RPMI8226 (cell line): ENCODE data around the gene FMO1.
"Not testable (repeated sequence)": the region's sequence is repeated elsewhere in the genome, so short reads cannot be mapped to it uniquely, and the experiment has no call there.

Experiments used
- DNase-seq: peaks from one replicate; pipeline ENCODE4 v3.0.0-alpha.2; 2015

FMO1 gene, protein sequence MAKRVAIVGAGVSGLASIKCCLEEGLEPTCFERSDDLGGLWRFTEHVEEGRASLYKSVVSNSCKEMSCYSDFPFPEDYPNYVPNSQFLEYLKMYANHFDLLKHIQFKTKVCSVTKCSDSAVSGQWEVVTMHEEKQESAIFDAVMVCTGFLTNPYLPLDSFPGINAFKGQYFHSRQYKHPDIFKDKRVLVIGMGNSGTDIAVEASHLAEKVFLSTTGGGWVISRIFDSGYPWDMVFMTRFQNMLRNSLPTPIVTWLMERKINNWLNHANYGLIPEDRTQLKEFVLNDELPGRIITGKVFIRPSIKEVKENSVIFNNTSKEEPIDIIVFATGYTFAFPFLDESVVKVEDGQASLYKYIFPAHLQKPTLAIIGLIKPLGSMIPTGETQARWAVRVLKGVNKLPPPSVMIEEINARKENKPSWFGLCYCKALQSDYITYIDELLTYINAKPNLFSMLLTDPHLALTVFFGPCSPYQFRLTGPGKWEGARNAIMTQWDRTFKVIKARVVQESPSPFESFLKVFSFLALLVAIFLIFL

DNA sequence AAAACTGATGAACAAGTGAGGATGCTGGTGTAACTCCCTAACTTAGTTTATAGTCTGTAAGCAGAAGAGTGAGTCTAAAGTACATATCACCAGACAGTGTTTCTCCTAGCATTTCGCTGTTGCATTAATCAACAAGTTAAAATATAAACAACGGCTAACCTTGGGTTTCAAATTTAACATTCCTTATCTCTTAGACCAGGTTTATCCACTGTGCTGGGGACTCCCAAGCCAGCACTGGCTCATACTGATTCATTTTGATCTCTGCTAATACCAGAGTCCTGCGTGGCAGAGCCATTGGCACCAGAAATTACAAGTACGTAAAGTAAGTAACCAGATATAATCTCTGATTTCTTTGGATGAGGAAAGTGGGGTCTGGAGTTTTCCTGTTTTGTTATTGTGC, at the start of gene FMO1:
TSS of gene FMO1 (plus strand) at position 193 of the 400 bp plus-strand sequence. CDS start 9,594 bp downstream, outside the sequence.
- no peak for DNase-seq

DNA sequence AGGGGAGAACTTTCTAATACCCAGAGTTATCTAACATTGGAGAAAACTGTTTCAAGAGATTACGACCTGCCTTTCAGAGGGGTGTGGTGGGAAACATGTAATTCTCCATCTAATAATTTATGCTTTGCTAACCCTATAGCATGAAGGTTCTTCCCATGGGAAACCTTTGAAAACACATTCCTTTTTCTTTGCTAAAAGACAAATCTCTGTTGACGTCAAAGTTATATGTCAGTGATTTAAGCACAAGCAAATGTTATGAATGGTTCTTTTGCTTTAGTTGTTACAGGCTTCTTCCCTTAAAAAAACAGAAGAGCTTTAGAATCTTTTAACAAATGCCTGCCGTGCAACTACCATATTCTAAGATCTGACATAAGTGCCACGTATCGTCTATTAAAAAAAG, 44.0 kb upstream of the FMO1 start:
- DNase-seq = no peak

DNA sequence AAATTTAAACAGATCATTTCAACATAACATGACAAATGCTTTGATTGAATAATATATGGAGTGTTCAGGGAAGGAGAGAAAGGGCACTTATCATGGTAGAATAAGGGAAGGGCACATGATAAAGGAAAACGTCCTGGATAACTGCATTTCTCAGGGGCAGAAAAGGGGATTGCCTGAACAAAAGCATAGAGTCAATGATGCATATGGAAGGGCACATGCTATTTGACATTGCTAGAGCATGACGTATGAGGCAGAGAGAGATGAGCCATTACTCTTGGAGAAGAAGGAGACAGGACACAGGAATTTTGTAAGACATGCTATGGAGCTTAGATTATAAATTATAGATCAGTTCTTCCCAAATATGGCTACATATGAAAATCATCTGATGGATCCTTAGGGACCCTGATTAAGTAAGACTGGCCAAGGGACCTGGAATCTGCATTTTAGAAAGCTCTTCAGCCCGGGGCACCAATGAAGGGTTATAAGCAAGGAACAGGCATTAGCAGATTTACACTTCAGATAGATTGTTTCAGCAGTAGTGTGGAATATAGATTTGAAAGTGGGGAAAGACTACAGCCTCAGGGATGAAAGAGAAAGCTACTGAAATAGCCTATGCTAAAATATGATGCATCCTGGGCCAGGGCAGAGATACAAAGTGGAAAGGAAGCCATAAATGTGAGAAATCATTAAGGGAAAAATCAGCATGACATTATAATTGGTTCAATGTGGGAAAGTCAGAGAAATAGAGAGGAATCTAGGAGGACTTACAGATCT, 41.9 kb upstream of the FMO1 start:
- no peak for DNase-seq

DNA sequence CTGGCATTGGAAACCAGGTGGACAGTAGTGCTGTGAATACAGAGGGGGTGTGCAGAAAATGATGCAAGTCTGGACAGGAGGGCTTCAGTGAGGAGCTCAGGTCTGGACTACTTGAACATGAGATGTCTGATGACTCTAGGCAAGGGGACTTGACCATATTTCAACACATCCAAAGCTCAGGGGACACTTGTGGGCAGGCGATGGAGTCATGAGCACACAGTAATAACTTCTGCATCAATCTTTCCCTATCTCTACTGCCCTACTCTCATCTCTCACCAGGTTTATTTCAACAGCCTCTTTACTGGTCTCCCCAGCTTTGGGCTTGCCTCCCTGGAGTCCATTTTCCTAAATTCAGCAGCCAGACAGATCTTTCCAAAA, 41.3 kb upstream of the FMO1 start:
- no peak for DNase-seq

DNA sequence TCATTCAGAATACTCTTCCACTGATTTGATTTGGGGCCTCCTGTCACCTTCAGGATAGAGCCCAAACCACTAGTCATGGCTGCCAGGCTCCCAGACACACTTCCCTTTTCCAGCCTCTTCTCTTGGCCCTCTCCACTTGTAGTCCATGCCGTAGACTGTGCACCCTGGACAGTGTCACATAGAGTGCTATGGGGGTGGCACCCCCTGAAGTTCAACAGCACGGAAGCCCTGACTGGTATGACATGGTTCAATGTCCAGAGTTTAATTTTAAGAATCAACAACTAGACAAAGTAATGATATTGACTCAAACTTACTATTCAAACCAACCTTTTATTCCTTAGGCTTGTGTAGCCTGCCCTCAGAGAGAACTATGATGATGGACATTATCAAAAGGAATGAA, 40.9 kb upstream of the FMO1 start:
- no peak for DNase-seq

DNA sequence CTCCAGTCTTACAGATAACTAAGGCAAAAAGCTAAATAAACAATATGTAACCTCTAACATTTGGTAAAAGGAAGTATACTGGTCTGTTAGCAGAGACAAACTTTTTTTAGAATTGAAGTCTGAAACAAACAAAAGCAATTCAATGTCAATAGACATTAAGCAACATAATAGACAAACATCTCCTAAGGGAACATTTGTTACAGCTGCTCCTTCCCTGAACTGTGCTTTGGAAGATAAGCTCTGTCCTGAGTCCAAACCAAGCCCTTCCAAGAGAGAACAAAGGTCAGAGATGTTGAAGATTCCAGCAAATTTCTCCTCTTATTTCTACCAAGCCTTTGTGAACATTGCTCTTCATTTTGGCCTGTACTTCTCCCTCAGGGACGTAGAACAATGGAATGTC, 37.9 kb upstream of the FMO1 start:
- DNase-seq = no peak

DNA sequence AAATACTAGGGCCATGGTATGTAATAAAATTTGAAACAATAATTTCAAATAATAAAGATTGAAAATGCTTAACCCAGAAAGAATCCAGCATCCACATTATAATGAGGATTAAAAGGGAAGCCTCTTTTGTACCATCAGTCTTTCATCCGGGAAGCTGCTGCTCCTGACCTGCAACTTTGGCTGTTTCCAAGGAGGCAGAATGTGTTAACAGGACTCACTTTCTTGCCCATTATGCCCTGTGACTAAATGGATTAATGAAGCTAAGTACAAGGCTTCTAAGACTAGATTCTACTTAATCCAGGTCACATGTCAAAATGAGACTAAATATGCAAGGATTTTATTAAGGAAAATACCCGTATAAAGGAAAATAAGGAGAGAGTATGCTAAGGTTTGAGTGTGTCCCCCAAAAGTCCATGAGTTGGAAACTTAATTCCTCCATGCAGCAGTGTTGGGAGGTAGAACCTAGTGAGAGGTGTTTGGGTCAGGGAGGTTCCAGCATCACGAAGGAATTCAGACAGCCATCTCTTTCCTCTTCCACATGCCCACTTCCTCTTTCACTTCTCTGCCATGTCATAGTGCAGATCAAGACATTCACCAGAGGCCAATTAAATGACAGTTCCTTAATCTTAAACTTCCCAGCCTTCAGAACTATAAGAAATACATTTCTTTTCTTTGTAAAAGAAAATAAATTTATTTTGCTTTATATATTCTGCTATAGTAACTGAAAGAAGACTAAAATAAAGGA, 35.5 kb upstream of the FMO1 start:
- no peak for DNase-seq

DNA sequence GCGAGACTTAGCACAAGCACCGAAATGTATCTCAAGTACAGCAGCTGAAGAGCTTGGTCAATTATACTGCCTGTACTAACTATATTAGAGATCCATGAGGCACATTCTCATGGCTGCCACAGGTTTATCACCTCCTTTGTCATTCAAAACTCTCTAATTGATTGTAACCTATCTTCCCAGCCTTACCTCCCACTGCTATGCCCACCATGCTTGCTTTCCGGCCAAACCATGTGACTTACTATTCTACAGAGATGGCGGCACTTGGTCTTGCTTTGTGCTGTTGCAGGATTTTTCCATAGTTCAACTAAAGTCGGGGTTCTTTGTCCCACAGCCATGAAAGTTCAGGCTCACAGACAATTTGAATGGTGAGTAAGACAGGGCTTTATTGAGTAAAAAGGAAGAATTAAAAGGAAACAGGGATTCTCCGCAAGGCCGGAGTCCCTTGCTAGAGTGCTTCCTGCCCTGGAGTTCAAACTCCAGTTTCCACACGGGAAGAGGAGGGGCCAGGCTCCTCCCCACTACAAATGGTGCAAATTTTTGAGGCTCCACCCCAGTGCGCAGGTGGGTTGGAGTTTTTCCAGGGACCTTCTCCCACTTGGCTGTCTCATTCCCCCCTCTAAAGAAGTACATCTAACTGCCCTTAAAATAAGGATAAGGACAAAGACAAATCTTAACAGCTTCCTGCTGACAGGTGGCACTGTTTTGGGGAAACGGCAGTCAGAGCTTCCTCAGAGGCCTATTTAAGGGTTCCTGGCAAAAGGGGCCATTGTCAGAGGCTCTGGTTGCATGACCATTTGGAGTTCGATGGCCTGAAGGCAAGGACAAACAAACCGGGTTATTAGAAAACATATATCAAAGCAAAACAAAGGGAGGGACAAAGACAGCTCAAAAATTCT, 34.5 kb upstream of the FMO1 start:
- DNase-seq = no peak

DNA sequence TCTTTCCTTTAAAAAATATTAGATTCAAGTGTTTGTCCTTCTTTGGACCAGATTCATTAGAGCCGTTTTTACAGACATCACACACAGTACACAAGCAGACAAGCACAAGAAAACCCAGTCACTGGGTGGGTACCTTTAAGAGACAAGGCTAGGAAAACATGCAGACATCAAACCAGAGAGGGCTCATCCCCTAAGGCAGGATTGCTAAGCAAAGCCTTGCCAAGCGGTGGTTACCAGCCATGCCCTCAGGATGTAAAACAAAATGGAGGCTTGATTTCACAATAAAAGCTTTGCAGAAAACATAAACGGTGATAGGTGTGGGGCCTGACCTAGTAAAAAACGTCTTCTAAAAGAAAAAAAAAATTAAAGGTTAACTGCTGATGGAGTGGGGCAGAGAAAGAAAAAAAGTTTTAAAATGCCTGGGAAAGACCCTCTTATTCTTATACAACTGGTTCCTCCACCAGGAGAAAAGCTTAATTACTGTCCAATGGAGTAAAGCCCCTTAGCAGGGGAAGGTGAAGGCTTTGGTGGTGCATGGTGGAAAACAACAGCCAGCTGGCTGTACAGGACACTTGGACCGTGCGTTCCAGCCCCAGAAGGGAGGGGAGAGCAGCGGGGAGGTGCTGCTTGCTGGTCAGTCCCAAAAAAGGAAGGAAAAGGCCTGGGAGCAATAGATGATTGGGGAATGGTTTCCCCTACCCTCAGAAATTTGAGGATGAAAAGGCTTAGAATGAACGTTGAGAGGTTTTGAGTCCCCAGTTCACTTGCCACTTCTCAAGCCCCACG, 30.4 kb upstream of the FMO1 start:
- DNase-seq = no peak

DNA sequence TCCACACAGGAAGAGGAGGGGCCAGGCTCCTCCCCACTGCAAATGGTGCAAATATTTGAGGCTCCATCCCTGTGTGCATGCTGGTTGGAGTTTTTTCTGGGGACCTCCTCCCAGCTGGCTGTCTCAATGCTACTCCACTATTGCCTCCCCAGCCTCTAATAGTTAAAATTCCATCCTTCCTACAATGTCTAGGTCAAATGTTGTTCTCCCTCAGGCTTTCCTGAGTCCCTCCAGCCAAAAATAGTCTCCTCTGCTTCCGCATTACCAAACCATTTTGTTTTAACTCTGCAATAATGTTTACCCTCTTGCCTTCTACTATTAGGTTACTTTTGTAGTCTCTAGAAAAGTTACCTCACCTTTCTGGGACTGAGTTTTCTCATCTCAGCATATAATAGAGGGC, 29.6 kb upstream of the FMO1 start:
- DNase-seq = no peak

DNA sequence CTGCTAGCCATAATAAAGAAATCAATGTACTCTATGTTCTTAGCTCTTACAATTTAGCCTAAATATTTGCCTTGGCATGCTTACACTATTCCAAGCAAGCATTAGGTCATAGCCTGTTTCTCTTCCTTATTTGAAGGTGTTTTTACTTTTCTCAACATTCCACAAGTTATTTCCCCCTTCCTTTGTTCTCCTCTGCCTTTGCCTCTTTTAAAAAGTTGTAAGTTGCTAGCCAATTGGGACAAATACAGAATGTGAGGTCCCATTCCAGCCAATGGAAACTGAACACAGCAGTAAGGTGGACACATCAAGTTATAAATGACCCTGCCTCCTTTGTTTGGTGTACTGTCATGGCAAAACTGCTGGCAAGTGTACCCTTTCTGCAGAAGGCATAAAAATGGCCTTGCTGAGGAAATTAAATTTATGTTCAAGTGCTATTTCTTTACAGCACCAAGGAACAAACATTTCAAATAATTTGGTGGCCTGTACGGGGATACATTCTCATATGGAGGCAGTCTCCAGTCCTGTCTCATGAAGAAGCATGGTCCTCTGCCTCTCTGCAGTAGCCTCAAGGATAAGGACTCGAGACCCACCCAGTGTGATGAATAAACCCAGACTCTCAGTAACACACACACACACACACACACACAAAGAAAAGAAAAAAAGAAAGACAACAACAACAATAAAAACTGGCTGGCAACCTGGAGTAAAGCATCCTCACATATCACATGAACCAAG, 28.8 kb upstream of the FMO1 start:
- no peak for DNase-seq

DNA sequence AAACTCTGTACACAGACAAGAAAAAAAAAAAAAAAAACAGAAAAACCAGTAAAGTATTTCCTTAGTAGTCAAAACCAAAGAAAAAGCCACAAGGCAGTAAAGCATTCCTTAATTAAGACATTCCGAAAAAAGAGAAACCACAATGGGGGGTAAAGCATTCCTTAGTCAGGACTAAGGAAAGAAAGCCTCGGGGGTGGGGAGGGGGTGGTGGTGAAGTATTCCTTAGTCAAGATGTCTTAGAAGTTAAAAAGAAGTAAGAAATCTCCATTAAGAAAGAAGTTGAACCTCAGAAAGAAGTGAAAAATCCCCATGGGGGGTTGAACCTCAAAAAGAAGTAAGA, 28.2 kb upstream of the FMO1 start:
- DNase-seq = no peak

DNA sequence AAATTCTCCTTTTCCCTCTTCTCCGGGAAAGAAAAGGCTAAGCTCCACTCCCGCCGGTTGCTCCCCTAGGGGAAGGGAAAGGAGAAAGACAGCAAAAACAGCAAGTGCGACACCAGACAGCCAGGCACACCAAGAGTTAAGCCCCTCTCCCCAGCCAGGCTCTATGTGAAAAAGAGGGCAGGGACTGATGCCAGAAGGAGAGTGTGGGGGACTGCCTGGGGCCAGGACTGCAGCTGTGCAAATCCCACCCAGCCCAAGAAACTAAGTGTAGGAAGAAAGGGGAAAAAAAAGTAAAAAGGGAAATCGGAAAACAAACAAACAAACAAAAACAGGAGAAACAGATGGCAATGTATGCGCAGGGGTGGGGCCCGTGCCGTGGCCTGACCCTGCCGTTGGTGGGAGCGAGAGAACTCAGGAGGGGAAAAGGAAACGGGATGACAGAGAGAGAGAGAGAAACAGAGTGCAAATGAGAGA, 27.7 kb upstream of the FMO1 start:
- DNase-seq = no peak

DNA sequence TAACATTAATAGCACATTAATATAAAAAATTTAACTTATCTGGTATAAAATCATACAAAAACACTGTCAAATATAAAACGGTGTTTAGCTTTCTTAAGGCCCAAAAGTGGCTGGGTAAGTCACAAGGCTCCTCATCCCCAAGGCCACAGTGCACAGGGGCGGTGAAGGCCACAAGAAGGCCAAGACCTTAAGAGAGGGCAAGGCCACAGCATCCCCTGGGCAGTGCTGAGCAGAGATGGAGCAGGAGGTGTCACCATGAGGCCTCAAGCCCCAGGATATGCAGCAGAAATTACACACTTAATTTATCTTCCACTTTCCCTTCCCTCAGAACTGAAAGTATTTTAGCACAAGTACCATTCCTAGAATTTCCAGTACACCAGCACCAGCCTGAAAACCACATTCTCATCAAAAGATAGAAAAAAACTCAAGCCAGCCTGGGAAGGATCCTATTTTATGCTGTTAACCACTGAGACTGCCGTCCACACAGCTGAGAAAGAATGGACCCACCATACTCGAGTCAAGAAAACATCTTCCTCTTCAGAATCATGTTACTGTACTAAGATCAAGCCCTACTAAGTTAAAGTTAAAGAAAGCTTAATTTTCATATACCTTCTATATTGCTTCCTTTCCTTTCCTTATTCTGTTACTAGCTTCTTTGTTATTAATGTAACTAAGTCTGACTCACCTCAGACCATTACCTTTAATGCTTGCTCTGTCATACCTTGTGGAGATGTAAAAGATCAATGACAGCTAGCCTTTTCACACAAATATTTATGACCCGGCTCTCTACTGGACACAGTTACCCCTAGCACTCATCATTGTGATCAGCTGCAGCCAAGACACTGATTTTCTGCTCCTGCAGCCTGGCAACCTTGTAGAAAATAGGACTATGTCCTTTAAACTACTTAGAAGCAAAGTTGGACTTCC, 26.4 kb upstream of the FMO1 start:
- no peak for DNase-seq

DNA sequence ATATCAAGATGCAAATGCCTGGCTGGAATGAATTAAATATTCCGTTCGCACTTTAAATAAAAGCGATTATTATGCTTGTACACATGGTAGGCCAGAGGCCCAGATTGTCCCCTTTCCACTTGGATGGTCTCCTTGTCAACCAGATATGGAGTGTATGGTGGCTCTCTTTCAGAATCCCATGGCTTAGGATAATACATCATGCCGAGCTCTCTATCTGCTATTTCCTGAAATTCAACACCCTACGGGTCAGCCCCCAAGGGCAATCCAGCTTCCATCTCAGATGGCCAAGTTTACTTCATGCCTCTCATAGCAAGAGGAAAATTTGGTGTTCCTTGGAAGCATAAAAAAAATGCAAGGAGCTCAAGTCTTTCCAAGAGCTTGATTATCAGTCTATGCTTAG, 25.4 kb upstream of the FMO1 start:
- no peak for DNase-seq

DNA sequence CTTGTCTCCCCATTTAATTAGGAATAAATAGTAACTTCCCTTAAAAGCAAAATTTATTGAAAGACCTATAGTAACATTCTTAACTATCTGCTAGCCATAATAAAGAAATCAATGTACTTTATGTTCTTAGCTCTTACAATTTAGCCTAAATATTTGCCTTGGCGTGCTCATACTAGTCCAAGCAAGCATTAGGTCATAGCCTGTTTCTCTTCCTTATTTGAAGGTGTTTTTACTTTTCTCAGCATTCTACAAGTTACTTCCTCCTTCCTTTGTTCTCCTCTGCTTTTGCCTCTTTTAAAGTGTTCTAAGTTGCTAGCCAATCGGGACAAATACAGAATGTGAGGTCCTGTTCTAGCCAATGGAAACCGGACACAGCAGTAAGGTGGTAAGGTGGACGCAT, 24.0 kb upstream of the FMO1 start:
- DNase-seq = not testable (repeated sequence)

DNA sequence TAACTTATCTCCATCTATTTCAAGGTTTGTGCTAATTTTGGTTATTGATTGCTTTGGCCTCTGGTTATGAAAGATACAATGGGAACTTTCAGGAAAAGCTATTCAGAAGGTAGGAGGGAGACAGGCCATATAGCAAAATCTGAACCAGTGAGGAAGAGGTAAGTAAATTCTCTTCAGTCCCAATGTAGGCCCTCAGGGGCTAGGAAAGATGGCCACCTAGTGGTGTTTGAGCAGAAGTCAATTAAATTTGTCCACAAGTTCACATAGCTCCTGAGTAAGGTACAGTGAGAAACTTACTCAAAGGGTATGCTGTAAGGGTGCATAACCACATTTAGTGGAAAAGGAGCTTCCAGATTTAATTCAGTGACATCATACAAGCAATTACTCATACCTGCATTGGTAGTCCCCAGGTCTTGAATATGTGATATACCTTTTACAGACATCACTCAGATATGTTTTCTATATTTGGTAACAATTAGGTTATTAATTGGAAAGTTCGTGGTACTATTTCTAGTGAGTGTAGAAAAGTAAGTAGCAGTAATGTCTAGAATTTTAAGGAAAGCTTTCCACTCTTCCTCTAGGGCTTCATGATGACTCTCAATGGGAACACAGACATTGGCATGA, 21.4 kb upstream of the FMO1 start:
- DNase-seq = peak; percentile 59

DNA sequence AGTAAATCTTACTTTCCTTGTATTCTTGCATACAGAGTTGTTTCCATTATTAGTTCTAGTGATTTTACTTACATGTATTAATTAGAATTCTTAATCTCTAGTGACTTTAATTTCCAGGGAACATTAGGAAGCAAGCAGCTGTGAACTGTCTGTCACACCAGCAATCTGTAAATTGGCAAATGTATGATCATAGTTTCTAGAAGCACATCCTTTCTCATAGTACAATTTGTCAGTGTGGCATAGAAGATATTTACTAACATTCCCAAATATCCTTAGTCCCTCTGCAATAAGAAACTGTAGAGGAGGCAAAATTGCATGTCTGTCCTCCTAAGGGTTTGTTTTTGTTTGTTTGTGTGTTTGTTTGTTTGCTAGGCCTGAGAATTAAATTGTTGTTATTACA, 17.0 kb upstream of the FMO1 start:
- DNase-seq = no peak

DNA sequence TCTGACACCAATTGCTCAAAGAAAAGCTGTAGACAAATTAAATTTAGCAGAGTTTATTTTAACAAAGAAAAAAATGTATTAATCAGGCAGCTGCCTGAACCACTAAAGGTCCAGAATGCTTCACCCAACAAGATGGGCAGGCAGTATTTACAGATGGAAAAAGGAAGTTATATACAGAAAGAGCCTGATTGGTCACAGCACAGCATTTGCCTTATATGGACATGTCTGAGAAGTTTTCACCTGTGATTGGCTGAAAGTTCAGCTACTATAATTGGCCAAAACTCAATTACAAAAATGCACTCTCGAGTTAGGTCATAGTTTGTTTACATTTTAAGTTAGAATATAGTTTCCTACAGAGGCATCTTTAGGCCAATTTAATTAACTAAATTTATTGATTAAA, 15.1 kb upstream of the FMO1 start:
- DNase-seq = no peak
